Endothelial cell of umbilical vein (primary cell): ENCODE measurements around the gene KCTD2. TPM values are rescaled to one million over a fixed set of nuclear protein-coding genes. Genes with fewer than 3 reads are reported as not detected.

Experiments
- BruUV-seq: library from RNA; stranded (reverse); fragments of 400-500 nt; replicated peaks from 2 replicates; lab custom pipeline; 2021; lab: Mats Ljungman, UMichigan
- CTCF ChIA-PET: fragments of 300-600, 350-600 bp; sonication (Branson Sonifier 250); formaldehyde crosslinking; loops from one replicate; lab custom pipeline; 2021; ENCODE audit warnings: antibody characterized with exemption, inconsistent platforms; lab: Charles Lee
- POLR2A ChIA-PET: fragments of 300-600, 350-600 bp; sonication (Branson Sonifier 250); formaldehyde crosslinking; loops from one replicate; lab custom pipeline; 2021; ENCODE audit warnings: antibody characterized with exemption, inconsistent platforms; lab: Charles Lee
- DNase-seq: peaks from one replicate; pipeline ENCODE4 v3.0.0-alpha.2; 2011; ENCODE audit warnings: low read depth, low spot score
- FAIRE-seq: peaks from 2 replicates; lab custom pipeline; 2011; peaks lifted over from hg19 to GRCh38; lab: Jason Lieb, UNC
- H2AFZ ChIP-seq: 2 replicates; pipeline ENCODE4 v1.6.0; 2012; ENCODE audit warnings: low read depth, low read length, control low read depth, inconsistent platforms
- H3K27ac ChIP-seq: 2 replicates; pipeline ENCODE4 v1.5.1; 2011; ENCODE audit warnings: low read depth, mild to moderate bottlenecking, control low read depth, low read length, moderate library complexity; ENCODE audit not compliant: insufficient read depth
- H3K27me3 ChIP-seq, 2 experiments: 2 replicates each; pipeline versions ENCODE4 v1.6.0 to v1.6.1; 2011; ENCODE audit warnings: low read length in 2 of 2, mixed read lengths in 1 of 2; ENCODE audit not compliant: control insufficient read depth in 2 of 2, insufficient read depth in 2 of 2
- H3K36me3 ChIP-seq, 2 experiments: 2 replicates in 1 of 2; 3 replicates in 1 of 2; pipeline ENCODE4 v1.5.1; 2011; ENCODE audit warnings: low read length in 2 of 2, mild to moderate bottlenecking in 1 of 2, moderate library complexity in 1 of 2; ENCODE audit not compliant: control insufficient read depth in 2 of 2, insufficient read depth in 2 of 2; ENCODE audit errors: extremely low read depth in 1 of 2
- H3K4me1 ChIP-seq: 3 replicates; pipeline ENCODE4 v1.5.1; 2011; ENCODE audit warnings: mild to moderate bottlenecking, low read length; ENCODE audit not compliant: control insufficient read depth, insufficient read depth; ENCODE audit errors: extremely low read depth
- H3K4me2 ChIP-seq: 2 replicates; pipeline ENCODE4 v1.6.1; 2011; ENCODE audit warnings: low read length, control low read depth, mixed read lengths; ENCODE audit not compliant: insufficient read depth
- H3K4me3 ChIP-seq, 3 experiments: fragments of 200-600 bp in 1 of 3; sonication (generic), shearing (Covaris generic) in 1 of 3; replicated peaks in 1 of 3; 2 replicates each; pipeline ENCODE4 v1.5.1; 2011 to 2016; ENCODE audit warnings: control low read depth in 3 of 3, low read length in 3 of 3, mild to moderate bottlenecking in 2 of 3, inconsistent platforms in 1 of 3, low read depth in 1 of 3, moderate library complexity in 1 of 3; ENCODE audit not compliant: insufficient read depth in 1 of 3
- H3K79me2 ChIP-seq: 2 replicates; pipeline ENCODE4 v1.6.0; 2012; ENCODE audit warnings: low read length, inconsistent platforms; ENCODE audit not compliant: control insufficient read depth, insufficient read depth
- H3K9ac ChIP-seq: replicated peaks from 2 replicates; pipeline ENCODE3; 2011; ENCODE audit warnings: low read length, control low read depth; ENCODE audit not compliant: insufficient read depth; ENCODE audit errors: extremely low read depth
- H3K9me1 ChIP-seq: replicated peaks from 3 replicates; pipeline ENCODE4 v1.6.0; 2011; ENCODE audit warnings: mild to moderate bottlenecking, low read length; ENCODE audit not compliant: control insufficient read depth, insufficient read depth; ENCODE audit errors: extremely low read depth
- H3K9me3 ChIP-seq: replicated peaks from 2 replicates; pipeline ENCODE4 v1.5.1; 2012; ENCODE audit warnings: low read length, inconsistent platforms; ENCODE audit not compliant: control insufficient read depth, insufficient read depth
- H4K20me1 ChIP-seq: replicated peaks from 2 replicates; pipeline ENCODE3; 2011; ENCODE audit warnings: mild to moderate bottlenecking, low read length; ENCODE audit not compliant: control insufficient read depth, insufficient read depth; ENCODE audit errors: extremely low read depth
- CTCF ChIP-seq, 2 donors: IDR thresholded peaks; 1 replicate in 1 of 2; 2 replicates in 1 of 2; pipeline ENCODE4 v1.5.1; 2011; ENCODE audit warnings: low read length in 2 of 2, mild to moderate bottlenecking in 2 of 2, moderate library complexity in 2 of 2, control low read depth in 1 of 2, inconsistent platforms in 1 of 2, low read depth in 1 of 2; ENCODE audit not compliant: insufficient read depth in 1 of 2; ENCODE audit errors: extremely low read depth in 1 of 2
- EZH2 ChIP-seq: IDR thresholded peaks from 2 replicates; pipeline ENCODE4 v1.6.1; 2012; ENCODE audit warnings: borderline replicate concordance, low read depth, mild to moderate bottlenecking, moderate library complexity, low read length, inconsistent platforms; ENCODE audit not compliant: severe bottlenecking
- FOS ChIP-seq: IDR thresholded peaks from 2 replicates; pipeline ENCODE4 v1.6.1; 2011; ENCODE audit warnings: mild to moderate bottlenecking, low read length, moderate library complexity, borderline replicate concordance; ENCODE audit not compliant: insufficient read depth
- GATA2 ChIP-seq: IDR thresholded peaks from 2 replicates; pipeline ENCODE4 v1.7.0; 2011; ENCODE audit warnings: low read depth, mild to moderate bottlenecking, moderate library complexity, mixed read lengths, low read length; ENCODE audit not compliant: insufficient read length, insufficient read depth
- JUN ChIP-seq: IDR thresholded peaks from 2 replicates; pipeline ENCODE4 v1.6.1; 2011; ENCODE audit warnings: borderline replicate concordance, low read depth; ENCODE audit not compliant: insufficient read length, insufficient read depth
- MAX ChIP-seq: IDR thresholded peaks from 2 replicates; pipeline ENCODE4 v1.6.1; 2011; ENCODE audit not compliant: insufficient read depth, insufficient read length
- MYC ChIP-seq: IDR thresholded peaks from one replicate; pipeline ENCODE4 v1.6.1; 2011; ENCODE audit warnings: mild to moderate bottlenecking, low read depth, low read length
- POLR2A ChIP-seq: IDR thresholded peaks from 2 replicates; pipeline ENCODE4 v1.6.1; 2012; ENCODE audit warnings: low read depth, mild to moderate bottlenecking, control low read depth, low read length
- POLR2AphosphoS5 ChIP-seq: IDR thresholded peaks from 2 replicates; pipeline ENCODE4 v1.6.1; 2012; ENCODE audit warnings: low read depth, mild to moderate bottlenecking, control low read depth, low read length, moderate library complexity; ENCODE audit not compliant: insufficient read depth
- dilution Hi-C: fragments of 300-500 bp; cut with MboI; formaldehyde crosslinking; loops from one replicate; pipeline ENCODE4 v1.15.0; 2019; ENCODE audit warnings: low sequenced_read_pairs; ENCODE audit not compliant: extremely low pct_ligation_motif_present
- intact Hi-C: fragments of 100-400 bp; cut with micrococcal nuclease; formaldehyde crosslinking; loops from one replicate; pipeline ENCODE4 v1.10.0; 2022
- polyA plus RNA-seq, 4 experiments: library from polyadenylated mRNA; depleted of rRNA in 3 of 4; stranded (reverse) in 3 of 4; unstranded in 1 of 4; fragments of >200 nt; gene quantifications; 2 replicates each; pipeline versions ENCODE4 v1.2.1 to v1.2.3, GENCODE V29; 2011 to 2012; ENCODE audit warnings: missing spikeins in 1 of 4
- total RNA-seq: library from RNA; stranded (reverse); gene quantifications from 2 replicates; pipeline ENCODE4 v1.2.3, GENCODE V29; 2021

Gene KCTD2
- total and polyA plus RNA-seq, 2 donors (not counting 3 experiments of a cell fraction or from before 2014, with no cell fraction given) = 23.2 to 24.8 TPM

GRCh38 chr17:75094871-75095399 lies 47.9 kb downstream of the KCTD2 start:
- H3K27me3 ChIP-seq = no peaks in the 10 kb centered on the region
- no peak overlapping the region for H3K27ac ChIP-seq
- H3K9me1 ChIP-seq = no peaks in the 10 kb centered on the region
- ChIA-PET CTCF (interaction anchor here (0.8 to 4.4 kb wide), 6 partner anchors 10 to 106 kb away, joined by 3 to 46 read pairs (median 5); no protein-coding TSS in a partner anchor), POLR2A (no interaction called here)
- no TSS peak for BruUV-seq
- dilution Hi-C loops = no loop called here
- H4K20me1 ChIP-seq = no peaks in the 10 kb centered on the region
- no peaks in the 10 kb centered on the region for H3K79me2 ChIP-seq
- FAIRE-seq = no peak
- peaks cover 0 to 11% of the 10 kb centered on the region in 2 experiments for H3K36me3 ChIP-seq
- no peak overlapping the region for H2AFZ ChIP-seq
- TF ChIP-seq FOS (no peak), POLR2A (no peak), CTCF (IDR thresholded peaks at IDR 0.05; ENCODE audit: extremely low read depth in 1 of 2, insufficient read depth in 1 of 2, low read depth in 1 of 2, low read length in 2 of 2) (no peak), GATA2 (no peak), POLR2AphosphoS5 (no peak), JUN (no peak), MYC (no peak), EZH2 (no peak), MAX (no peak)
- no peak overlapping the region for H3K4me3 ChIP-seq
- H3K4me2 ChIP-seq = no peak overlapping the region
- intact Hi-C loops = no loop called here
- no peak for DNase-seq
- H3K9me3 ChIP-seq = no peaks in the 10 kb centered on the region
- peaks cover 17% of the 10 kb centered on the region for H3K4me1 ChIP-seq
- no peak overlapping the region for H3K9ac ChIP-seq
